ENCODE results near the gene TMEM243.
"Not testable (repeated sequence)": the region's sequence is repeated elsewhere in the genome, so short reads cannot be mapped to it uniquely, and the experiment has no call there.

Gene TMEM243

GRCh38 chr7:87210506-87210905, 9.0 kb downstream of the TMEM243 start:
- DNase-seq, result no peak

GRCh38 chr7:87209295-87209924, 10.1 kb downstream of the TMEM243 start:
- no peak for DNase-seq

- DNase-seq, result no peak
Observed at GRCh38 chr7:87206361-87206760, 13.2 kb downstream of the TMEM243 start.

GRCh38 chr7:87205701-87206100, 13.8 kb downstream of the TMEM243 start:
- not testable (repeated sequence) for DNase-seq

GRCh38 chr7:87204933-87205332, 14.6 kb downstream of the TMEM243 start:
- DNase-seq, result no peak

- DNase-seq, result not testable (repeated sequence)
Observed at GRCh38 chr7:87203929-87204328, 15.6 kb downstream of the TMEM243 start.

- no peak for DNase-seq
Observed at GRCh38 chr7:87202705-87203104, 16.8 kb downstream of the TMEM243 start.

GRCh38 chr7:87202208-87202607, 17.3 kb downstream of the TMEM243 start:
- DNase-seq, result no peak

GRCh38 chr7:87199700-87200450, 19.7 kb downstream of the TMEM243 start:
- DNase-seq, result no peak

GRCh38 chr7:87199241-87199640, 20.3 kb downstream of the TMEM243 start:
- DNase-seq, result no peak

GRCh38 chr7:87193912-87194311, 25.6 kb downstream of the TMEM243 start:
- no peak for DNase-seq

- no peak for DNase-seq
Observed at GRCh38 chr7:87192784-87193487, 26.6 kb downstream of the TMEM243 start.

GRCh38 chr7:87190783-87191182, 28.7 kb downstream of the TMEM243 start:
- no peak for DNase-seq

GRCh38 chr7:87188930-87189329, 30.6 kb downstream of the TMEM243 start:
- no peak for DNase-seq

GRCh38 chr7:87187120-87187519, 32.4 kb downstream of the TMEM243 start:
- no peak for DNase-seq

GRCh38 chr7:87179180-87179579, 40.4 kb downstream of the TMEM243 start:
- no peak for DNase-seq

- DNase-seq, result no peak
Observed at GRCh38 chr7:87178320-87178719, 41.2 kb downstream of the TMEM243 start.

- no peak for DNase-seq
Observed at GRCh38 chr7:87173471-87173870, 46.1 kb downstream of the TMEM243 start.

GRCh38 chr7:87171282-87171934, 48.1 kb downstream of the TMEM243 start:
- no peak for DNase-seq

- no peak for DNase-seq
Observed at GRCh38 chr7:87170828-87171227, 48.7 kb downstream of the TMEM243 start.

GRCh38 chr7:87164433-87164832, 55.1 kb downstream of the TMEM243 start:
- no peak for DNase-seq

- DNase-seq, result no peak
Observed at GRCh38 chr7:87159538-87159937, 60.0 kb downstream of the TMEM243 start.

GRCh38 chr7:87156709-87157108, 62.8 kb downstream of the TMEM243 start:
- DNase-seq, result no peak
